Glomerular endothelial cell (primary cell): Measurements from ENCODE around the gene XPO4. TPM values are rescaled to one million over a fixed set of nuclear protein-coding genes. Genes with fewer than 3 reads are reported as not detected.
"Not testable (repeated sequence)": the region's sequence is repeated elsewhere in the genome, so short reads cannot be mapped to it uniquely, and the experiment has no call there.

Experiments used
- DNase-seq: peaks from one replicate; pipeline ENCODE4 v3.0.0-alpha.2; 2011; ENCODE audit warnings: low read depth, low spot score; ENCODE audit errors: extremely low read depth
- total RNA-seq: library from RNA; depleted of rRNA; stranded (reverse); fragments of >200 nt; gene quantifications from 2 replicates; pipeline ENCODE4 v1.2.3, GENCODE V29; 2015

Gene XPO4
- 22.4 and 26.4 TPM in 2 replicates for total RNA-seq

GRCh38 chr13:20902438-20903163 is at the start of gene XPO4:
Gene XPO4, minus strand, starts transcription at chr13:20902746. Its CDS starts 8 bp downstream, at chr13:20902738.
- no peak for DNase-seq

DNA sequence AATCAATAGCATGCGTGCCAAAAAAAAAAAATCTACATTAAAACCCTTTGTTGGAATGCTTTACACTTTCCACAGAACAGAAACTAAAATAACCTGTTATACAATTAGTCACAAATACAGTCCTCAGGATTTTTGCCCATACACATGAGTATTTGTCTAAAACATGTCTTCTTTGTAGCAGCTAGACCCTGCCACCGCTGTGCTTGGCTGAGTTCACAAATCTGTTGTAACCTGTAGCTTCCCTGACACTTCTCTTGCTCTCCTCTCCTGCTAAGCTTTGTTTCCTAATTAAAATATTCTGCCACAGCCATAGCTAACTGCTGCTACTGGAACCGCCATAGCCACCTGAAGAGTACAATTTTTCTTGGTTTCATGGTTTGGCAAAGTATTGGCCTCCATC is 45.5 kb upstream of the XPO4 start:
- not testable (repeated sequence) for DNase-seq

- DNase-seq = no peak
Observed at GRCh38 chr13:20945952-20946383, 43.4 kb upstream of the XPO4 start.

DNA sequence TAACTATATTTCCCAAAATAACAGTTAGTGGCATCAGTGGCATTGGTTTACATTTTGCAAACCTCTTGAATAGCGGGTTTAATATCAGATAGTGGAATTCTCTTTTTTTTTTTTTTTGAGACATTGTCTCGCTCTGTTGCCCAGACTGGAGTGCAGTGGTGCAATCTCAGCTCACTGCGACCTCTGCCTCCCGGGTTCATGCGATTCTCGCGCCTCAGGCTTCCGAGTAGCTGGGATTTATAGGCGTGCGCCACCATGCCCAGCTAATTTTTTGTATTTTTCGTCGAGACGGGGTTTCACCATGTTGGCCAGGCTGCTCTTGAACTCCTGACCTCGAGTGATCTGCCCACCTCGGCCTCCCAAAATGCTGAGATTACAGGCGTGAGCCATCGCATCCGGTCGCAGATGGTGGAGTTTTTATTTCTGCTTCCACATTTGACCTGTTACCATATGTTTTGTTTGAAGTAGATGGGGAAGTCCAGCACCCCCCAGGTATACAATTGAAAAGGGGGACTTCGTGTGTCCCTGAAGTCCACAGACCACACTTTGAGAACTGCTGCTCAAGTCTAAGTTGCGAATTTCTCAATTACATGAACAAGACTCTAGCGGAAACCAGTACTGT is 40.5 kb upstream of the XPO4 start:
- DNase-seq = no peak

- DNase-seq = not testable (repeated sequence)
Observed at GRCh38 chr13:20940511-20940910, 38.0 kb upstream of the XPO4 start.

DNA sequence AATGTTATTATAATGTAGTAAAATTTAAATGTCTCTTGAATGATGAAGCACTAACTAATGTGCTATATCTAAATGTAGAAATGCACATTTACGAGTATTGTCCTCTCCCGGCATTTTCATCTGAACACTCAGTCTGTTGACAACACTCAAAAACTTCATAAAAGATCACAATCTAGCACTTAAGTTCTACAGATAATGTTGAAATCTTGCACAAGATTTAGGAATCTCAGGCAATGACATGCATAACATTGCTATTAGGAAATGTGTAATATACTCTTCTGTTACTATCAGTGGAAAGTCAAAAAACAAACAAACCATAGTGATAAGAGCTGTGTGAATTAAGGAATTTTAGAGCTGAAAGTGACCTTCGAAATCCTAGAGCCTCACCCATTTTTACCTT is 37.5 kb upstream of the XPO4 start:
- DNase-seq = no peak

DNA sequence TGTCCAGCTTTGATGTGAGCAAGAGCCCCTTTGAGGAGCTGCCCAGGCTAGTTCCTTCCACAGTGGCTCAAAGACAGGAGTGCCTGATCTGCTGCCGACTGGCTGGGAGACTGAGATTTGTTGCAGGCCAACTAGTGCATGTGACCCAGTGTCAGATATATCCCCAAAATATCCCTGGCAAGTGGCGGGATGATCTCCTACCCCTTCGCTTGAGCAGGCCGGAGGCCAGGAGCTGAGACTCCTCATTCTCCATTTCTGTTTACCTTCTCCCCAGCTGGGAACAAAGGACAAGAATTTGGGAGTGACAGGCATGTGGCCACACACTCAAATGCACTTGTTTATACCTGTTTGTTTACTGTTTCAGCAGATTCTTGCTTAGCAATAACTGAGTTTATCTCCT is 37.1 kb upstream of the XPO4 start:
- no peak for DNase-seq

DNA sequence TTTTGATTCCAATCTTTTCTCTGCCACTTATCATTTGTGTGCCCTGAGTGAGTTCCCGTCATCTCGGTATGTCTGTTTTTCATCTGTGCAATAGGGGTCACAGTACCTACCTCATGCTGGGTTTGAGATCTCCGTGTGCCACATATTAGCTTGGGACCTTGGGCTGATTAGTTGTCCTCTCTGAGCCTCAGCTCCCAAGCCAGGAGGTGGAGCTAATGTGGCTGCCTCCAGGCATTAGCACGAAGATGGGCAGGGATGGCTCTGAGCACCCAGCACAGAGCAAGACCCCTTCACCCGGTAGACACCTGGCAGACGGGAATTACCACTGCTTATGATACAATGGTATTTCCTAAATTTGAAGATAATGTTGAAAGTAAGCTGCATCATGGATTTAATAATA is 35.8 kb upstream of the XPO4 start:
- no peak for DNase-seq

DNA sequence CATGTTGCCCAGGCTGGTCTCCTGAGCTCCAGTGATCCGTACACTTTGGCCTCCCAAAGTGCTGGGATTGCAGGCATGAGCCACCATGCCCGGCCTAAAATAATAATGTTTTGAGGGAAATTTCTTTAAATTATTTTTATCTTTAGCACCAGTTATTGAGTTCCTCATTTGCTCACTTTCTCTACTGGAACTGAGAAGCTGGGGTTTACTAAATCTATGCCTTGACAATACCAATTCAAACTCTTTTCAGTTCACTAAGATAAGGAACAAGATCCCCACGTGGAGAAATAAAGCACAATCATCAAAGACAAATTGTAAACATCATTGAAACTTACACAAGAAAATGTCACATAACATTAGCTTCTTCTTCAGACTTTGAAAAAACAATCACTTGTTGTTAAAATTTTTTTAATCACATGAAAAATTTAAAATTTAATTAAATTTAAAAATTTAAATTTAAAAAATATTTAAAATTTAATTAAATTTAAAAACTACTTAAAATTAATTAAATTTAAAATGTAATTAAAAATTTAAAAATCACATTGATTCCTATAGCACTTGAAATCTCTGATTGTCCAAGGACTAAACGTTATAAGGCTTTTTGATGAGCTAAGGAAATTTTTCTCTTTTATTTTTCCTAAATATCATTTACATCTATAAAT is 25.2 kb upstream of the XPO4 start:
- no peak for DNase-seq

DNA sequence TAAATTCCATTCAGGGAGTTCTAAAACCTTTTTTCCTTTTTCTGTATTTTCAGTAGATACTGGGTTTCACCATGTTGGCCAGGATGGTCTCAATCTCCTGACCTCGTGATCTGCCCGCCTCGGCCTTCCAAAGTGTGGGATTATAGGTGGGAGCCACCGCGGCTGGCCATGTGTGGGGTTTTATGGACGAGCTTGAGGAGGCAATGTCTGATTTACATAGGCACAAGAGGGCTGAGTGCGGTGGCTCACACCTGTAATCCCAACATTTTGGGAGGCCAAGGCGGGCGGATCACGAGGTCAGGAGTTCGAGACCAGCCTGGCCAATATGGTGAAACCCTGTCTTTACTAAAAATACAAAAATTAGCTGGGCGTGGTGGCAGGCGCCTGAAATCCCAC is 22.8 kb upstream of the XPO4 start:
- DNase-seq = not testable (repeated sequence)

DNA sequence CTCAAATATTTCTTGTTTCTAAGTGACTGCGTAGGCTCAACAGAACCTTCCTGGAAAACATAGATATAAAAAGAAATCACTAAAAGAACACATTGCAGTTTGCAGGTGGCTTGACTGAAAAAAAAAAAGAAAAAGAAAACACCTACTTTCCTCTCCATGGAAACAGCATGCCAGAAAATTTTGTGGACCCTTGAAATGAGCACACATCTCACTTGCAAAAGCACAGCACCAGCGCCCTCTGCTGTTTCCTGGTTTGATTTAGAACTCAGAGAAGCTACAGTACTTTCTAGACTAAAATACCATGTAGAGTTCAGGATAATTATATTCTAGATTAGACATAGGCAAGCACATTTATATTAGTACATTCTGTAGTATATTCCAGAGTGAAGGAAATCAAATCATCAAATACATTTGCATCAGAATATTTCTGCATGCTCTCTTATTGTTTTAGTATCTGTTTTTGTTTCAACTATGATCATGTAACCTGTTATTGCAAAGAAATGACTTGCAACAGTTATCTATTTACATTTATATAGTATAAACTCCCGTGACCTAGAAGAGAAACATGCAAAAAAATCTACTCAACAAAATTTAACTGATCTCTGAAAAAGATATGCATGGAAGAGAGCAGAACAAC is 22.3 kb upstream of the XPO4 start:
- peak; percentile 72 for DNase-seq

GRCh38 chr13:20923272-20923671 is 20.7 kb upstream of the XPO4 start:
- DNase-seq = no peak

- no peak for DNase-seq
Observed at GRCh38 chr13:20921572-20921971, 19.0 kb upstream of the XPO4 start.

DNA sequence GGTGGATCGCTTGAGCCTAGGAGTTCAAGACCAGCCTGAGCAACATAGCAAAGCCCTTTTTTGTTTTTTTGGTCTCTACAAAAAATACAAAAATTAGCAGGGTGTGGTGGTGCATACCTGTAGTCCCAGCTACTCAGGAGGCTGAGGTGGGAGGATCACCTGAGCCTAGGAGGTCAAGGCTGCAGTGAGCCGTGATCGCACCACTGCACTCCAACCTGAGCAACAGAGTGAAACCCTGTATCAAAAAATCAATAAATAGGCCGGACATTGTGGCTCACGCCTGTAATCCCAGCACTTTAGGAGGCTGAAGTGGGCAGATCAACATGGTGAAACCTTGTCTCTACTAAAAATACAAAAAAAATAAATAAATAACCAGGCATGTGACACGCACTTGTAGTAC is 13.1 kb upstream of the XPO4 start:
- not testable (repeated sequence) for DNase-seq

GRCh38 chr13:20911037-20911436 is 8.5 kb upstream of the XPO4 start:
- DNase-seq = no peak

GRCh38 chr13:20908714-20909497 is 6.4 kb upstream of the XPO4 start:
- no peak for DNase-seq

DNA sequence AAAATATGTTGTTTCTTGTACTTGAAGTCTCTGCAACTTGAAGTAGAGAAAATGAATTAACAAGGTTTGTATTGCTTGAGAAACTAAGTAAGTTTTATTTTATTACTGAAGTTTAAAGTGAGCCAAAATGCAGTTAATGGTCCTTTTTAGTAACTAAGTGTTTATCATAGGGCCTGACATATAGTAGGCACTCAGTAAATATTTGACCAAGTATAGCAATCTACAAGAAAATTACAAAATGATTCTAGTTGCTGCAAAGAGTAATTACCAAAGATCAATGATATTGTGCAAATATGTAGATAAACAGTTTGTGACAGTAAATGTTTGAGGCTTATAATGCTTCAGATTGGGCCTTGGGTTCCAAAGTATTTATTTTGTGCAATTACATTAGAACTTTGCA is 2.4 kb upstream of the XPO4 start:
- DNase-seq = no peak

- DNase-seq = no peak
Observed at GRCh38 chr13:20903164-20903475, 574 bp upstream of the XPO4 start.

- no peak for DNase-seq
Observed at GRCh38 chr13:20901668-20902437, 693 bp downstream of the XPO4 start.

DNA sequence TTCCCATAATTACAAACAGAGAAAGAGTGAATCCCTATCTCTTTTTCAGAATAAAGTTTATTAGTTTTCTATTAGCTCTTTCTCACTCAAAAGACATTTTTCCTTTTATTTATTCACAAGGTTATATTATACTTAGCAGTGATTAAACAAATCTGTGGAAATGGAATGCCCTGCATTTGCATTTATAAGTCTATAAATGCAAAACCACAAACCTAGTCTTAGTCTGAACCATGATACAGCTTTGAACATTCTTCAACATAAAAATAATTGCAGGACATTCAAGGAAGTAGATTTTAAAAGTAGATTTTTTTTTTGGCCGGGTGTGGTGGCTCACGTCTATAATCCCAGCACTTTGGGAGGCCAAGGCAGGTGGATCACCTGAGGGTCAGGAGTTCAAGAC is 8.3 kb downstream of the XPO4 start:
- DNase-seq = no peak
